Measurements from ENCODE around the gene ABCC11.
"Not testable (repeated sequence)": the region's sequence is repeated elsewhere in the genome, so short reads cannot be mapped to it uniquely, and the experiment has no call there.

The ABCC11 gene

GRCh38 chr16:48197294-48197693 is 50.0 kb downstream of the ABCC11 start:
- no peak for DNase-seq

- no peak for DNase-seq
Measured at GRCh38 chr16:48194828-48195556, 52.3 kb downstream of the ABCC11 start.

- DNase-seq: no peak
Measured at GRCh38 chr16:48193846-48194245, 53.5 kb downstream of the ABCC11 start.

- DNase-seq: no peak
Measured at GRCh38 chr16:48188449-48189102, 58.8 kb downstream of the ABCC11 start.

- DNase-seq: no peak
Measured at GRCh38 chr16:48187779-48188178, 59.6 kb downstream of the ABCC11 start.

GRCh38 chr16:48184681-48185080 is 62.7 kb downstream of the ABCC11 start:
- DNase-seq: no peak

- DNase-seq: no peak
Measured at GRCh38 chr16:48182979-48183537, 64.3 kb downstream of the ABCC11 start.

GRCh38 chr16:48181746-48182520 is 65.4 kb downstream of the ABCC11 start:
- not testable (repeated sequence) for DNase-seq

- DNase-seq: no peak
Measured at GRCh38 chr16:48180868-48181480, 66.4 kb downstream of the ABCC11 start.

GRCh38 chr16:48176635-48177408 is 70.5 kb downstream of the ABCC11 start:
- no peak for DNase-seq

- no peak for DNase-seq
Measured at GRCh38 chr16:48173889-48174288, 73.5 kb downstream of the ABCC11 start.

- DNase-seq: no peak
Measured at GRCh38 chr16:48172682-48173081, 74.7 kb downstream of the ABCC11 start.

GRCh38 chr16:48169896-48170295 is 77.4 kb downstream of the ABCC11 start:
- DNase-seq: no peak

- no peak for DNase-seq
Measured at GRCh38 chr16:48168075-48168474, 79.3 kb downstream of the ABCC11 start.

GRCh38 chr16:48166617-48167016 is 80.7 kb downstream of the ABCC11 start:
- DNase-seq: not testable (repeated sequence)

GRCh38 chr16:48165961-48166578 is 81.3 kb downstream of the ABCC11 start:
- no peak for DNase-seq

- DNase-seq: peak; percentile 81 to 84
Measured at GRCh38 chr16:48164907-48165715, 82.2 kb downstream of the ABCC11 start.

GRCh38 chr16:48162839-48163410 is 84.4 kb downstream of the ABCC11 start:
- no peak for DNase-seq

GRCh38 chr16:48161906-48162305 is 85.4 kb downstream of the ABCC11 start:
- no peak for DNase-seq

- DNase-seq: no peak
Measured at GRCh38 chr16:48160575-48160974, 86.8 kb downstream of the ABCC11 start.
